Activated CD4-positive, alpha-beta memory T cell treated with anti-CD3 and anti-CD28 coated beads, Interleukin-2, amount 10 ng/mL, durations not matched to agents 7 days and 5 days (primary cell): ENCODE results near the gene ITGB3. TPM values are rescaled to one million over a fixed set of nuclear protein-coding genes. Genes with fewer than 3 reads are reported as not detected.

Experiments used
- CTCF ChIA-PET: fragments of 350-600 bp; sonication (Branson Sonifier 250); formaldehyde crosslinking; loops from one replicate; lab custom pipeline; 2021; ENCODE audit warnings: antibody characterized with exemption, inconsistent platforms; lab: Charles Lee
- POLR2A ChIA-PET: fragments of 350-600 bp; sonication (Branson Sonifier 250); formaldehyde crosslinking; loops from one replicate; lab custom pipeline; 2021; ENCODE audit warnings: antibody characterized with exemption; lab: Charles Lee
- DNase-seq: peaks from one replicate; pipeline ENCODE4 v3.0.0-alpha.2; 2020
- H3K27ac Mint-ChIP-seq: one replicate; pipeline ENCODE4 v1.8.0; 2021; ENCODE audit warnings: mild to moderate bottlenecking, mixed read lengths
- H3K27me3 Mint-ChIP-seq: one replicate; pipeline ENCODE4 v1.8.0; 2021; ENCODE audit warnings: mixed read lengths
- H3K36me3 Mint-ChIP-seq: one replicate; pipeline ENCODE4 v1.8.0; 2021; ENCODE audit warnings: low read depth, mixed read lengths
- H3K4me1 Mint-ChIP-seq: one replicate; pipeline ENCODE4 v1.8.0; 2021; ENCODE audit warnings: mixed read lengths
- H3K4me3 Mint-ChIP-seq: one replicate; pipeline ENCODE4 v1.8.0; 2021; ENCODE audit warnings: mild to moderate bottlenecking, mixed read lengths
- H3K9me3 Mint-ChIP-seq: one replicate; pipeline ENCODE4 v1.8.0; 2021; ENCODE audit warnings: mixed read lengths
- total RNA-seq, 2 experiments: library from RNA; stranded (reverse); gene quantifications; one replicate each; pipeline ENCODE4 v1.2.3, GENCODE V29; 2021

The ITGB3 gene
- total RNA-seq, result 1 to 10 TPM; 1.9 to 2.2 TPM

GRCh38 chr17:47253541-47254402 is at the start of gene ITGB3:
Gene ITGB3 (plus strand): TSS chr17:47253827. CDS start chr17:47253862, 35 bp downstream.
- no peak within 1 kb of the TSS for H3K27ac Mint-ChIP-seq
- H3K9me3 Mint-ChIP-seq, result no peaks in the 10 kb centered on the region

GRCh38 chr17:47203984-47204721 is 49.5 kb upstream of the ITGB3 start:
- Mint-ChIP-seq H3K4me1 (peaks cover 58% of the 10 kb centered on the region), H3K9me3 (no peaks in the 10 kb centered on the region), H3K27ac (peak overlapping the region; percentile 96), H3K4me3 (peak overlapping the region; percentile 70), H3K27me3 (no peaks in the 10 kb centered on the region), H3K36me3 (no peaks in the 10 kb centered on the region)
- peak; percentile 73 for DNase-seq
- CTCF ChIA-PET, result interaction anchor here (0.7 to 3.6 kb wide), 5 partner anchors 11 to 111 kb away, joined by 3 to 18 read pairs (median 5); partner anchors contain the start of gene CDC27
- POLR2A ChIA-PET, result interaction anchor here (0.6 to 8.1 kb wide), 9 partner anchors 13 to 472 kb away, joined by 3 to 138 read pairs (median 4); partner anchors contain the start of genes CDC27 and KPNB1

More at GRCh38 chr17:47253541-47254402, at the start of gene ITGB3:
- POLR2A ChIA-PET, result interaction anchor here (0.7 to 1.3 kb wide), 2 partner anchors 18 to 48 kb away, joined by 3 read pairs; no protein-coding TSS in a partner anchor
- Mint-ChIP-seq H3K36me3 (no peaks in the 10 kb centered on the region), H3K27me3 (peaks cover 62% of the 10 kb centered on the region), H3K4me3 (peak within 1 kb of the TSS; percentile 87), H3K4me1 (peaks cover 40% of the 10 kb centered on the region)
- peak; percentile 73 for DNase-seq
- CTCF ChIA-PET, result interaction anchor here (1.4 kb wide), 1 partner anchor 62 kb away, joined by 5 read pairs; no protein-coding TSS in a partner anchor

DNA sequence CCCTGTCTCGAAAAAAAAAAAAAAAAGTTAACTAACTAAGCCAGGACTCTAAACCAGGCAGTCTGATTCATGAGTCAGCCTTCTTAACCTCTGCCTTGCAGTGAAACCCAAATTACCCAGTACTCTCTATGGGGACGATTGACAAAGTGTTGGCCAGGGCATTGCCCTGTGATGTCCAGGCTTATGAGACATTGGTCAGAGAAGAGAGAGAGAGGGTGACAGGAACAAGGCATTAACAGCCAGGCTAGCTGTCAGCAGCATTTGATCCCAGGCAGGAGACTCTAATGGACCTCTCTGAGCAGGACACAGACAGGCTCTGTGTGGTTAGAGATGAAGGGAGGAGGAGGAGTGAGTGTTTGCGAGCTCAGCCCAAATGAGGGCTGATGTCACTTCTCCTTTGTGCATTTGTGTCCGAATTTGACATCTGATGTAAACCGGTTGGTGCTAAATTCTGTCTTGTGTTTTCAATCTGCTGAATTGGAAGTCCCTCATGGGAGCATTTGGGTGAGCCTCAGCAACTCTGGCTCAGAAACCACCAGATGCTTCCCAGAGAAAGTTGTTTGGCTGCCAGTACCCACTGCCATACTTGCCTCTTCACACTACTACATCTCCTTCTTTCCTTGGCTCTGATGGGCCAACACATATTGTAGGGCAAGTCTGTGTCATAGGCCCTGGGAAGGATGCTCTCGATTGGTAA is 48.8 kb upstream of the ITGB3 start:
- Mint-ChIP-seq H3K9me3 (no peaks in the 10 kb centered on the region), H3K4me1 (peaks cover 55% of the 10 kb centered on the region), H3K27ac (peak overlapping the region; percentile 96), H3K36me3 (no peaks in the 10 kb centered on the region), H3K27me3 (no peaks in the 10 kb centered on the region), H3K4me3 (peak overlapping the region; percentile 70)
- POLR2A ChIA-PET, result interaction anchor here (1.1 to 8.1 kb wide), 14 partner anchors 9 to 445 kb away, joined by 3 to 138 read pairs (median 4); partner anchors contain the start of genes CDC27, ITGB3 and KPNB1
- CTCF ChIA-PET, result interaction anchor here (1.3 to 3.6 kb wide), 5 partner anchors 12 to 111 kb away, joined by 3 to 18 read pairs (median 5); partner anchors contain the start of gene CDC27
- peak; percentile 60 for DNase-seq

DNA sequence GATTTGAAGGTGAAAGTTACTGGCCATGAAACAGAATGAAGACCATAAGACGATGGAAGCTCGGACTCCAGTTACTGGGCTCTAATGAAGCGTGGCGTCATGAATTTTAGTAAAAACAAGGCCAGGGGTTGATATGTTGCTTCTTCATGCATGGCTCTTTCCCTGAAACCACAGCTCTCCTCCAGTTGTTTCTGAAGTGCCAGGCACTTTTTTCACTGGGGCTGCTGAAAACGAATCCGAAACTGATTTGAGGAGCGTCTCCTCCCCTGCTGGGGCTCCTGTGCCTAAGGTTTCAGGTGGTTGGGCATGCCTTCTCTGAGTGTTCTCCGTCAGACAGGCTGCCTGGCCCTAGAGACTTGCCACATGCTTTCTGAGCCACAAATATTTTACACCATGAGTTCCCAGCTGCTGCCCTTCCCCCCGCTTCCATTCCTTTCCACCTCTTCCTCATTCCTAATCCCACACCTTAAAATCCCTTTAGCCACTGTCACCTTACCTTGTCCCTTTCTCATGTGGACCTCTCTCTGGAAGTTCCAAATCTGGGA is 48.1 kb upstream of the ITGB3 start:
- no peaks in the 10 kb centered on the region for H3K36me3 Mint-ChIP-seq
- no peaks in the 10 kb centered on the region for H3K9me3 Mint-ChIP-seq
- ChIA-PET CTCF (interaction anchor here (1.4 to 3.6 kb wide), 3 partner anchors 13 to 110 kb away, joined by 4 to 18 read pairs (median 10); partner anchors contain the start of gene CDC27), POLR2A (interaction anchor here (1.1 to 8.1 kb wide), 13 partner anchors 9 to 444 kb away, joined by 3 to 138 read pairs (median 4); partner anchors contain the start of genes CDC27, ITGB3 and KPNB1)
- peaks cover 49% of the 10 kb centered on the region for H3K4me1 Mint-ChIP-seq
- peak; percentile 81 for DNase-seq
- H3K4me3 Mint-ChIP-seq, result peak overlapping the region; percentile 70
- peak overlapping the region; percentile 96 for H3K27ac Mint-ChIP-seq
- no peaks in the 10 kb centered on the region for H3K27me3 Mint-ChIP-seq

GRCh38 chr17:47207143-47208067 is 46.2 kb upstream of the ITGB3 start:
- H3K27ac Mint-ChIP-seq, result peak overlapping the region; percentile 36
- ChIA-PET POLR2A (interaction anchor here (1.8 to 8.1 kb wide), 7 partner anchors 10 to 442 kb away, joined by 5 to 138 read pairs (median 9); partner anchors contain the start of genes CDC27 and KPNB1), CTCF (interaction anchor here (1.3 to 3.6 kb wide), 2 partner anchors 14 to 18 kb away, joined by 4 to 18 read pairs; partner anchors contain the start of gene CDC27)
- DNase-seq, result no peak
- peaks cover 1% of the 10 kb centered on the region for H3K27me3 Mint-ChIP-seq
- no peaks in the 10 kb centered on the region for H3K9me3 Mint-ChIP-seq
- H3K4me1 Mint-ChIP-seq, result peaks cover 46% of the 10 kb centered on the region
- H3K36me3 Mint-ChIP-seq, result no peaks in the 10 kb centered on the region
- no peak overlapping the region for H3K4me3 Mint-ChIP-seq

DNA sequence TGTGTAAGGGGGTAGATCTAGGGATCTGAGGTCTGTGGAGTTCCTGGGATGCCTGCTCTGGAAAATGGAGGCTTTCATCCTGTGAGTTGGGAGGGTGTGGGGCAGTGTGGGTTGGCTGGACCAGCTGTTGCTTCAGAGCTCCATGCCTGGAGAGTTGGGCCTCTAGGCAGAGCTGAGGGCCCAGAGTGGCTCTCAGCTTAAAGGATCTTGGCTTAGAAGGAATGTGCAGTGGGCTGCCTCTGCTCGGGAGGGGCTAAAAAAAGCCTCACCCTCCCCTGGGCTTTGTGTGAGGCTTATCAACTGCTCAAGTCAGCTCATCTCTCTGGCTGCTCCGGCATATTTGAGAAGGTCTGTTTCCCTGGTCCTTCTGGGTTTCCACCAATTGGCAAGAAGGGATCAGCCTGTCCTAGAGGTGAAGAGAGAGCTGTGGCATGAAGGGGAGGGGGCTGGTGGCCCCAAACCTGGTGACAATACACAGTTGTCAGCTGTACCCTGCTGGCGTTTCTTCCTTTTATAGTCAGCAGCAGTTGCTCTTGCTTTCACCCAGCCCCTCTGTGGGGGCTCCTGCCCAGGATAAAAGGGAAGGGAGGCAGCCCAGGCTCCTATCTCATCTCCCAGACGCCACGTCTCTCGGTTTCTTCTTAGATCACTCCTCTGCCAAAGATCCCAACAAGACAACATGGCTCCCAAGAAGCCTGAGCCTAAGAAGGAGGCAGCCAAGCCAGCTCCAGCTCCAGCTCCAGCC is 44.7 kb upstream of the ITGB3 start, which contains the start of gene MYL4:
Gene MYL4, plus strand, starts transcription at position 605 of the 745 bp plus-strand sequence. Its CDS starts 75 bp downstream, at position 680.
- Mint-ChIP-seq H3K36me3 (no peaks in the 10 kb centered on the region), H3K4me1 (peaks cover 39% of the 10 kb centered on the region), H3K27ac (no peak within 1 kb of the TSS), H3K4me3 (no peak within 1 kb of the TSS), H3K27me3 (peaks cover 8% of the 10 kb centered on the region), H3K9me3 (no peaks in the 10 kb centered on the region)
- POLR2A ChIA-PET, result interaction anchor here (0.8 to 8.1 kb wide), 3 partner anchors 11 to 18 kb away, joined by 3 to 138 read pairs (median 3); partner anchors contain the start of gene CDC27
- no peak for DNase-seq
- CTCF ChIA-PET, result interaction anchor here (1.2 kb wide), 1 partner anchor 107 kb away, joined by 3 read pairs; no protein-coding TSS in a partner anchor

DNA sequence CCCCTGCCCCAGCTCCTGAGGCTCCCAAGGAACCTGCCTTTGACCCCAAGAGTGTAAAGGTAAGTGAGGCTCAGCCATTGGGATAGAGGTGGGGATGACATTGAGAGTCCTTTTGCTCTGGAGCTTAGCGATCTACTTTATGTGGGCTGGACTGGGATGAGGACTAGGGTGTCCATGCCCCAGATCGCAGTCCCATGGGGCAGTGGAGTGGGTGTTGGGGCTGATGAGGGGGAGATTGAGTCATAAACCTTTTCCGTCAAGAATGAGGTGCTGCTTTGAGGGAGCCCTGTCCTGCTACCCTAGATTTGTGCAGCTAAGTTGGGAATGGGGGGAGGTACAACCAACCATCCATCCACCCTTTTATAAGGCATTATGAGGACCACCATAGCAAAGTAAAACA is 44.1 kb upstream of the ITGB3 start:
- no peak for DNase-seq
- H3K27ac Mint-ChIP-seq, result no peak overlapping the region
- no peaks in the 10 kb centered on the region for H3K36me3 Mint-ChIP-seq

GRCh38 chr17:47210105-47210504 is 43.5 kb upstream of the ITGB3 start:
- peaks cover 8% of the 10 kb centered on the region for H3K27me3 Mint-ChIP-seq
- DNase-seq, result no peak
- peaks cover 31% of the 10 kb centered on the region for H3K4me1 Mint-ChIP-seq
- no peak overlapping the region for H3K4me3 Mint-ChIP-seq
- no peaks in the 10 kb centered on the region for H3K36me3 Mint-ChIP-seq
- H3K27ac Mint-ChIP-seq, result no peak overlapping the region
- CTCF ChIA-PET, result no interaction called here
- no peaks in the 10 kb centered on the region for H3K9me3 Mint-ChIP-seq
- POLR2A ChIA-PET, result interaction anchor here (0.7 to 8.1 kb wide), 3 partner anchors 9 to 29 kb away, joined by 3 to 138 read pairs (median 4); partner anchors contain the start of gene CDC27

More for the DNA sequence above, 44.1 kb upstream of the ITGB3 start:
- H3K4me1 Mint-ChIP-seq, result peaks cover 34% of the 10 kb centered on the region
- POLR2A ChIA-PET, result interaction anchor here (0.8 to 8.1 kb wide), 2 partner anchors 11 to 18 kb away, joined by 3 to 138 read pairs; partner anchors contain the start of gene CDC27
- CTCF ChIA-PET, result interaction anchor here (1.2 kb wide), 1 partner anchor 106 kb away, joined by 3 read pairs; no protein-coding TSS in a partner anchor
- peaks cover 8% of the 10 kb centered on the region for H3K27me3 Mint-ChIP-seq
- no peaks in the 10 kb centered on the region for H3K9me3 Mint-ChIP-seq
- no peak overlapping the region for H3K4me3 Mint-ChIP-seq

DNA sequence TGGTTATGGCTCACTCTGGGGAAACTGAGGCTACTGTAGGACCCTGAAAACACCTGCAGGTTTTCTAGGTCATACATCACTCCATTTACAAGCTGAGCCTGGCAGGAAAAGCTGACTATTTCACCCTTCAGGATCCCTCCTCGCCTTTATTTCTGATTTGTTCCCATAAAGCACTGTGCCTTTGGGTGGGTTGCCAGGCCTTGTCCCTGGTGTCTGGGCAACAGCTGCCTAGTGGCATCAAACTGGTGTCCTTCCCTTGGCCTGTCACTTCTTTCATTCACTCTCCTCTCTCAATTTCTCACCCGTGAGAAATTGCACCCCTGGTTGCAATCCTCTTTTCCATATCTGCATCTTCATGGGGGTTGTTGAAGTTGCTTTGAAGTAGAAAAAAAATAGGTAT is 42.8 kb upstream of the ITGB3 start:
- POLR2A ChIA-PET, result interaction anchor here (0.7 to 0.9 kb wide), 2 partner anchors 8 to 29 kb away, joined by 3 to 4 read pairs; no protein-coding TSS in a partner anchor
- Mint-ChIP-seq H3K9me3 (no peaks in the 10 kb centered on the region), H3K36me3 (no peaks in the 10 kb centered on the region), H3K4me1 (peaks cover 28% of the 10 kb centered on the region), H3K27me3 (peaks cover 10% of the 10 kb centered on the region), H3K4me3 (no peak overlapping the region), H3K27ac (no peak overlapping the region)
- CTCF ChIA-PET, result no interaction called here
- DNase-seq, result no peak

DNA sequence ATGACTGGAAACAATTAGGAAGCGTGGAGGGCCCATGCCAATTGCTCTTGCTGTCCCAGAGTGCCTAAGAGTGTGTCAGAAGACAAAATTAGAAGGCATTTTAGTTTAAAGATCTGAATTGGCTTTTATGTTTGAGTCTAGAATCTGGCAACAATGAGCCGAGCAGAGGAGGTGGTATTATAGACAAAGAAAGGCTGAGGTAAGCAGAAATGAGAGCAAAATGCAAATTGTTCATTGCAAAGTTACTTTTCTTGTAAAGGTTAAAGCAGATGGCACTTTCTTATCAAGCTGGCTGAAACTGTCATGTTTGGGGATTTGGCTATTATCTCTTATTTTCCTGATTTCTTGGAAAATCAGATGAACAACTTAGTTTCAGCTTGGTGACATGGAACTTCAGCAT is 41.2 kb upstream of the ITGB3 start:
- Mint-ChIP-seq H3K27me3 (peaks cover 10% of the 10 kb centered on the region), H3K4me3 (no peak overlapping the region), H3K36me3 (no peaks in the 10 kb centered on the region), H3K4me1 (peaks cover 24% of the 10 kb centered on the region), H3K27ac (no peak overlapping the region), H3K9me3 (no peaks in the 10 kb centered on the region)
- CTCF ChIA-PET, result no interaction called here
- no peak for DNase-seq
- POLR2A ChIA-PET, result no interaction called here
